Mucosa of descending colon (tissue), 3 donors: ENCODE measurements around the gene BACE1. TPM values are rescaled to one million over a fixed set of nuclear protein-coding genes. Genes with fewer than 3 reads are reported as not detected.
A peak's percentile ranks its signal among the peaks of the same experiment; 100 is the strongest.

Experiments used
- ATAC-seq: fragments of 200-7000 bp; cut with Tn5 transposase; one replicate; pipeline ENCODE4 v1.9.1; 2020; ENCODE audit warnings: mild to moderate bottlenecking, moderate library complexity
- DNase-seq, 3 donors: peaks; one replicate each; pipeline ENCODE4 v3.0.0-alpha.2; 2020
- H3K36me3 ChIP-seq: fragments of 200-600 bp; one replicate; pipeline ENCODE4 v1.8.0; 2021; ENCODE audit warnings: low read depth, mild to moderate bottlenecking
- H3K4me1 ChIP-seq: fragments of 200-600 bp; one replicate; pipeline ENCODE4 v1.8.0; 2021; ENCODE audit warnings: low read depth, mild to moderate bottlenecking
- H3K4me3 ChIP-seq: fragments of 200-600 bp; one replicate; pipeline ENCODE4 v1.8.0; 2021; ENCODE audit warnings: mild to moderate bottlenecking
- H3K9me3 ChIP-seq: fragments of 200-600 bp; one replicate; pipeline ENCODE4 v1.8.0; 2021; ENCODE audit warnings: mild to moderate bottlenecking
- CTCF ChIP-seq: fragments of 200-600 bp; IDR thresholded peaks from one replicate; pipeline ENCODE4 v1.8.0; 2022; ENCODE audit warnings: antibody characterized with exemption, mild to moderate bottlenecking
- intact Hi-C, 2 donors: fragments of 100-400 bp; cut with DNase I in 1 of 2; cut with micrococcal nuclease in 1 of 2; formaldehyde crosslinking; loops; one replicate each; pipeline versions ENCODE4 v1.11.0 to v1.11.1; 2022; cut with DNase I, micrococcal nuclease
- total RNA-seq, 3 donors: library from RNA; stranded (reverse); fragmentation: NEBNext Ultra II Directional in 2 of 3; extraction: Animal tissue kit (Norgen Biotek cat#: 25700) in 2 of 3; gene quantifications; one replicate each; pipeline versions ENCODE4 v1.2.1 to v1.2.4, GENCODE V29; 2021 to 2023
- donor health status: DM: no; HTN: no; CAD: no; lungs with moderate emphysema.
- donor health status: DM: no; HTN: no; CAD: no.
- donor health status: DM: no; HTN: yes; CAD: no.

BACE1 gene
- total RNA-seq, 3 donors from 2014 or later, result 7.8 to 23.0 (median 10.2) TPM

GRCh38 chr11:117337076-117337475 lies 21.0 kb upstream of the BACE1 start:
- no peak for ATAC-seq
- no peak overlapping the region for H3K4me3 ChIP-seq
- H3K9me3 ChIP-seq, result no peaks in the 10 kb centered on the region
- no peak for DNase-seq
- no peak for TF ChIP-seq CTCF
- intact Hi-C loops, result no loop called here
- no peaks in the 10 kb centered on the region for H3K36me3 ChIP-seq
- no peaks in the 10 kb centered on the region for H3K4me1 ChIP-seq

DNA sequence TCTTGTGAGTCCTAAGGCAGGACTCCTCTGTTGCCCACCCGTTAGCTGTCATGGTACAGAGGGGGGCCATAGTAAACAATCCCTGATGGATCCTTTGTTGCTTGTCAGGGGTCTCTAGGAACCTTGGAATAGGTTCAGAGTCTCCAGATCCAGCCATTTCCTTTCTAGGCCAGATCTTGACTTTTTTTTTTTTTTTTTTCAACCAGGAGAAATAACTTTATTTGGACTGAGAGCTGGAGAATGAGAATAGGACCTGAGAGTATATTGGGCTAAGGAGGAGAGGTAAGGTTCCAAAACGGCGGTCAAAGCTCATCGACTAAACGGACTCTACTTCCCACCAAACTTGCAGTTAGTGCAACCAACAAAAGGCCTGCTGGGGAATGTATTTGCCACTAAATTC lies 19.3 kb upstream of the BACE1 start:
- intact Hi-C loops, result no loop called here
- ATAC-seq (no peak), DNase-seq (no peak)
- Histone ChIP-seq H3K9me3 (no peaks in the 10 kb centered on the region), H3K4me1 (no peaks in the 10 kb centered on the region), H3K36me3 (no peaks in the 10 kb centered on the region), H3K4me3 (no peak overlapping the region)
- TF ChIP-seq CTCF, result no peak

- no peaks in the 10 kb centered on the region for H3K4me1 ChIP-seq
- TF ChIP-seq CTCF, result no peak
- no peak for ATAC-seq
- no peak for DNase-seq
- intact Hi-C loops, result no loop called here
- no peaks in the 10 kb centered on the region for H3K36me3 ChIP-seq
- no peak overlapping the region for H3K4me3 ChIP-seq
- H3K9me3 ChIP-seq, result no peaks in the 10 kb centered on the region
Measured at GRCh38 chr11:117334896-117335295, 18.8 kb upstream of the BACE1 start.

GRCh38 chr11:117333917-117334316 lies 17.9 kb upstream of the BACE1 start:
- intact Hi-C loops, result no loop called here

DNA sequence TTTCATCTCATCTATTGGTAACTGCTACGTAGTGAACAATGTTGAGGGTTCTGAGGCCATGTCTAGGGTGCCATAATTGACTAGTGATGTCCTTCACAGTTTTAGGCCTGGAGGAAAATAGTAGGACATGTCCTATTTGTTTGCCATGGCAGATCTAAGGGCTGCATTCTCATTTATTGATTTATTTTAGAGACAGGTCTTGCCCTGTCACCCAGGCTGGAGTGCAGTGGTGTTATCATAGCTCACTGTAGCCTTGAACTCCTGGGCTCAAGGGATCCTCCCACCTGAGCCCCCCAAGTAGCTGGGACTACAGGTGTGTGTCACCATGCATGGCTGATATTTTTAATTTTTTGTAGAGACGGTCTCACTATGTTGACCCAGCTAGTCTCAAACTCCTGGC lies 16.8 kb upstream of the BACE1 start:
- no peak for DNase-seq
- intact Hi-C loops, result no loop called here
- TF ChIP-seq CTCF, result no peak
- Histone ChIP-seq H3K4me1 (peaks cover 8% of the 10 kb centered on the region), H3K4me3 (no peak overlapping the region), H3K9me3 (no peaks in the 10 kb centered on the region), H3K36me3 (no peaks in the 10 kb centered on the region)
- no peak for ATAC-seq

More at GRCh38 chr11:117333917-117334316, 17.9 kb upstream of the BACE1 start:
- H3K4me1 ChIP-seq, result peaks cover 4% of the 10 kb centered on the region
- no peak overlapping the region for H3K4me3 ChIP-seq
- no peaks in the 10 kb centered on the region for H3K36me3 ChIP-seq
- no peak for TF ChIP-seq CTCF
- DNase-seq, result no peak
- no peaks in the 10 kb centered on the region for H3K9me3 ChIP-seq
- ATAC-seq, result no peak

GRCh38 chr11:117328375-117329010 lies 12.4 kb upstream of the BACE1 start:
- Histone ChIP-seq H3K4me1 (peaks cover 8% of the 10 kb centered on the region), H3K4me3 (peak overlapping the region; percentile 56), H3K36me3 (no peaks in the 10 kb centered on the region), H3K9me3 (no peaks in the 10 kb centered on the region)
- DNase-seq (no peak), ATAC-seq (peak; percentile 46)
- TF ChIP-seq CTCF, result no peak
- intact Hi-C loops, result no loop called here
